GM23338 (cell line): Measurements from ENCODE around the gene SIGMAR1. TPM values are rescaled to one million over a fixed set of nuclear protein-coding genes. Genes with fewer than 3 reads are reported as not detected.

Experiments used
- ATAC-seq: fragments of 200-7000 bp; cut with Tn5 transposase; 3 replicates; pipeline ENCODE4 v1.9.1; 2020
- DNase-seq: peaks from one replicate; pipeline ENCODE4 v3.0.0-alpha.2; 2015; ENCODE audit warnings: low spot score
- H2AFZ ChIP-seq: fragments of 200-600 bp; sonication (generic); 2 replicates; pipeline ENCODE4 v1.8.0; 2016; ENCODE audit warnings: antibody characterized with exemption, mild to moderate bottlenecking, moderate library complexity
- H3F3A ChIP-seq: fragments of 200-600 bp; sonication (generic); replicated peaks from 2 replicates; pipeline ENCODE4 v1.8.0; 2017; ENCODE audit warnings: antibody characterized with exemption, mixed run types, low read depth
- H3K27ac ChIP-seq: fragments of 200-600 bp; sonication (generic); 2 replicates; pipeline ENCODE4 v1.6.1; 2016; ENCODE audit warnings: low read depth
- H3K27me3 ChIP-seq: fragments of 200-600 bp; sonication (generic); 2 replicates; pipeline ENCODE4 v1.8.0; 2016; ENCODE audit warnings: mild to moderate bottlenecking, mixed run types, moderate library complexity; ENCODE audit not compliant: insufficient read depth
- H3K36me3 ChIP-seq: fragments of 200-600 bp; sonication (generic); 2 replicates; pipeline ENCODE4 v1.8.0; 2016; ENCODE audit warnings: mild to moderate bottlenecking; ENCODE audit not compliant: insufficient read depth
- H3K4me1 ChIP-seq: fragments of 200-600 bp; sonication (generic); 2 replicates; pipeline ENCODE4 v1.8.0; 2016; ENCODE audit warnings: mild to moderate bottlenecking, moderate library complexity; ENCODE audit not compliant: insufficient read depth
- H3K4me2 ChIP-seq: fragments of 200-600 bp; sonication (generic); 2 replicates; pipeline ENCODE4 v1.7.1; 2017; ENCODE audit warnings: mixed run types
- H3K4me3 ChIP-seq: fragments of 200-600 bp; sonication (generic); 2 replicates; pipeline ENCODE4 v1.6.1; 2016; ENCODE audit warnings: mixed run types
- H3K79me2 ChIP-seq: fragments of 200-600 bp; sonication (generic); replicated peaks from 2 replicates; pipeline ENCODE4 v1.8.0; 2017; ENCODE audit warnings: mild to moderate bottlenecking; ENCODE audit not compliant: insufficient read depth
- H3K9me2 ChIP-seq: fragments of 200-600 bp; sonication (generic); 2 replicates; pipeline ENCODE4 v1.8.0; 2017; ENCODE audit not compliant: insufficient read depth
- H4K20me1 ChIP-seq: fragments of 200-600 bp; sonication (generic); replicated peaks from 2 replicates; pipeline ENCODE4 v1.8.0; 2017; ENCODE audit warnings: mild to moderate bottlenecking; ENCODE audit not compliant: insufficient read depth
- H3K27ac Mint-ChIP-seq: 2 replicates; pipeline ENCODE4 v1.8.0; 2020; ENCODE audit warnings: inconsistent platforms, mild to moderate bottlenecking, moderate library complexity, mixed read lengths
- H3K27me3 Mint-ChIP-seq: 3 replicates; pipeline ENCODE4 v1.8.0; 2022; ENCODE audit warnings: low read depth, mild to moderate bottlenecking, moderate library complexity, mixed read lengths, inconsistent platforms; ENCODE audit not compliant: insufficient read depth, poor library complexity
- H3K36me3 Mint-ChIP-seq: 3 replicates; pipeline ENCODE4 v1.8.0; 2021; ENCODE audit warnings: low read depth, mild to moderate bottlenecking, inconsistent platforms, moderate library complexity, mixed read lengths
- H3K4me1 Mint-ChIP-seq: 3 replicates; pipeline ENCODE4 v1.8.0; 2020; ENCODE audit warnings: mild to moderate bottlenecking, inconsistent platforms, mixed read lengths
- H3K4me3 Mint-ChIP-seq: 3 replicates; pipeline ENCODE4 v1.8.0; 2021; ENCODE audit warnings: moderate library complexity, mild to moderate bottlenecking, inconsistent platforms, mixed read lengths
- H3K9me3 Mint-ChIP-seq: 3 replicates; pipeline ENCODE4 v1.8.0; 2020; ENCODE audit warnings: moderate library complexity, mild to moderate bottlenecking, inconsistent platforms, mixed read lengths
- ETS1 ChIP-seq: IDR thresholded peaks from 2 replicates; pipeline ENCODE4 v1.6.1; 2016; ENCODE audit warnings: antibody characterized with exemption
- EZH2 ChIP-seq: fragments of 200-600 bp; sonication (generic); IDR thresholded peaks from one replicate; pipeline ENCODE4 v1.8.0; 2017; ENCODE audit warnings: antibody characterized with exemption, mild to moderate bottlenecking, low read depth; ENCODE audit not compliant: unreplicated experiment
- EZH2phosphoT487 ChIP-seq: fragments of 200-600 bp; sonication (generic); IDR thresholded peaks from one replicate; pipeline ENCODE4 v1.8.1; 2018; ENCODE audit warnings: antibody characterized with exemption; ENCODE audit not compliant: unreplicated experiment
- POLR2AphosphoS5 ChIP-seq: IDR thresholded peaks from 2 replicates; pipeline ENCODE4 v1.6.1; 2016; ENCODE audit warnings: antibody characterized with exemption, low read depth
- ZNF114 ChIP-seq: fragments of 250-450 bp; sonication (Bioruptor Pico); IDR thresholded peaks from 2 replicates; pipeline ENCODE4 v1.5.0; 2020; ENCODE audit warnings: mild to moderate bottlenecking, moderate library complexity
- ZNF462 ChIP-seq: fragments of 250-450 bp; sonication (Bioruptor Pico); IDR thresholded peaks from 2 replicates; pipeline ENCODE4 v1.5.0; 2020; ENCODE audit warnings: mild to moderate bottlenecking, moderate library complexity
- polyA plus RNA-seq: library from polyadenylated mRNA; unstranded; fragments of >200 nt; fragmentation: Nextera tagmentation; extraction: Ambion mirVana; gene quantifications from 2 replicates; pipeline ENCODE4 v1.2.1, GENCODE V29; 2016
- total RNA-seq: library from RNA; depleted of rRNA; stranded (reverse); fragments of >200 nt; shearing (Covaris generic); gene quantifications from 2 replicates; pipeline ENCODE4 v1.2.3, GENCODE V29; 2014
- TF ChIP-seq, protein P1 (sequence below): IDR thresholded peaks from one replicate; pipeline ENCODE4 v1.6.1; 2018; ENCODE audit warnings: antibody characterized with exemption; ENCODE audit not compliant: unreplicated experiment

Gene SIGMAR1
- total and polyA plus RNA-seq, 2 experiments from 2014 or later = 82.3 to 167 TPM

GRCh38 chr9:34606905-34607304 is 30.7 kb downstream of the SIGMAR1 start:
- Mint-ChIP-seq H3K36me3 (no peaks in the 10 kb centered on the region), H3K4me1 (peaks cover 17% of the 10 kb centered on the region), H3K9me3 (no peaks in the 10 kb centered on the region), H3K4me3 (no peak overlapping the region), H3K27me3 (peaks cover 7% of the 10 kb centered on the region), H3K27ac (no peak overlapping the region)
- H3K79me2 ChIP-seq = no peaks in the 10 kb centered on the region
- no peaks in the 10 kb centered on the region for H3K27me3 ChIP-seq
- no peak for ATAC-seq
- no peaks in the 10 kb centered on the region for H3F3A ChIP-seq
- H3K27ac ChIP-seq = no peak overlapping the region
- no peak overlapping the region for H2AFZ ChIP-seq
- no peak for DNase-seq
- H3K36me3 ChIP-seq = no peaks in the 10 kb centered on the region
- H3K4me2 ChIP-seq = no peak overlapping the region
- H3K4me3 ChIP-seq = no peak overlapping the region
- H3K9me2 ChIP-seq = no peaks in the 10 kb centered on the region
- H3K4me1 ChIP-seq = peaks cover 7% of the 10 kb centered on the region; the same call in 1 of the 2 replicates
- H4K20me1 ChIP-seq = no peaks in the 10 kb centered on the region
- no peak for TF ChIP-seq POLR2AphosphoS5
- no peak for TF ChIP-seq ZNF114 (CRISPR knock-in tag)
- TF ChIP-seq, protein P1, sequence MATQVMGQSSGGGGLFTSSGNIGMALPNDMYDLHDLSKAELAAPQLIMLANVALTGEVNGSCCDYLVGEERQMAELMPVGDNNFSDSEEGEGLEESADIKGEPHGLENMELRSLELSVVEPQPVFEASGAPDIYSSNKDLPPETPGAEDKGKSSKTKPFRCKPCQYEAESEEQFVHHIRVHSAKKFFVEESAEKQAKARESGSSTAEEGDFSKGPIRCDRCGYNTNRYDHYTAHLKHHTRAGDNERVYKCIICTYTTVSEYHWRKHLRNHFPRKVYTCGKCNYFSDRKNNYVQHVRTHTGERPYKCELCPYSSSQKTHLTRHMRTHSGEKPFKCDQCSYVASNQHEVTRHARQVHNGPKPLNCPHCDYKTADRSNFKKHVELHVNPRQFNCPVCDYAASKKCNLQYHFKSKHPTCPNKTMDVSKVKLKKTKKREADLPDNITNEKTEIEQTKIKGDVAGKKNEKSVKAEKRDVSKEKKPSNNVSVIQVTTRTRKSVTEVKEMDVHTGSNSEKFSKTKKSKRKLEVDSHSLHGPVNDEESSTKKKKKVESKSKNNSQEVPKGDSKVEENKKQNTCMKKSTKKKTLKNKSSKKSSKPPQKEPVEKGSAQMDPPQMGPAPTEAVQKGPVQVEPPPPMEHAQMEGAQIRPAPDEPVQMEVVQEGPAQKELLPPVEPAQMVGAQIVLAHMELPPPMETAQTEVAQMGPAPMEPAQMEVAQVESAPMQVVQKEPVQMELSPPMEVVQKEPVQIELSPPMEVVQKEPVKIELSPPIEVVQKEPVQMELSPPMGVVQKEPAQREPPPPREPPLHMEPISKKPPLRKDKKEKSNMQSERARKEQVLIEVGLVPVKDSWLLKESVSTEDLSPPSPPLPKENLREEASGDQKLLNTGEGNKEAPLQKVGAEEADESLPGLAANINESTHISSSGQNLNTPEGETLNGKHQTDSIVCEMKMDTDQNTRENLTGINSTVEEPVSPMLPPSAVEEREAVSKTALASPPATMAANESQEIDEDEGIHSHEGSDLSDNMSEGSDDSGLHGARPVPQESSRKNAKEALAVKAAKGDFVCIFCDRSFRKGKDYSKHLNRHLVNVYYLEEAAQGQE = no peak
- TF ChIP-seq ETS1 = no peak

DNA sequence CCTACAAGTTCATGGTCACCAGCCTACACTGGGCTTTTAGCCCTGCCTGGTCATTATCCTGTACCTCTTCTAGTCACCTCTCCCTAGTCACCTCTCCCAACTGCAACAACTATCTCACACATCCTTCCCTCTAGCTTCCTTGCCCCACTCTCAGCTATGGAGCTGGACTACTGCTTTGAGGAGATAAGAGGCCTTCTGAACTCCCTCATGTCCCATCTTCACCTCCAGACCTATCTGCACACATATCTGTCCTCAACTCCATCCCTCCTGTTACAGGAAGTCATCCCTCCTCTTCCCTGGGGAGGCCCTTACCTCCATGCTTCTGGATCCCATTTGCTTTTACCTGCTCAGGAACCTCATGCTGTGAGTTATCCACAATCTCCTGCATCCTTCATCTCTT is 31.4 kb downstream of the SIGMAR1 start:
- Histone ChIP-seq H4K20me1 (no peaks in the 10 kb centered on the region), H3K9me2 (no peaks in the 10 kb centered on the region), H3K79me2 (no peaks in the 10 kb centered on the region), H3K27me3 (no peaks in the 10 kb centered on the region), H2AFZ (no peak overlapping the region), H3K4me1 (peaks cover 3% of the 10 kb centered on the region; the same call in 1 of the 2 replicates), H3F3A (no peaks in the 10 kb centered on the region), H3K27ac (no peak overlapping the region), H3K4me3 (no peak overlapping the region), H3K36me3 (no peaks in the 10 kb centered on the region), H3K4me2 (no peak overlapping the region)
- Mint-ChIP-seq H3K4me3 (no peak overlapping the region), H3K27me3 (peaks cover 5% of the 10 kb centered on the region), H3K9me3 (no peaks in the 10 kb centered on the region; the same call in 2 of the 3 replicates), H3K4me1 (peaks cover 19% of the 10 kb centered on the region), H3K36me3 (no peaks in the 10 kb centered on the region), H3K27ac (no peak overlapping the region)
- DNase-seq = no peak
- no peak for ATAC-seq
- TF ChIP-seq EZH2 = no peak
- TF ChIP-seq ZNF462 (CRISPR knock-in tag) = no peak
- no peak for TF ChIP-seq ETS1
- no peak for TF ChIP-seq EZH2phosphoT487
